HepG2 (cell line): ENCODE measurements around the gene ALOX15. TPM values are rescaled to one million over a fixed set of nuclear protein-coding genes. Genes with fewer than 3 reads are reported as not detected.

Source experiments
- ATAC-seq: fragments of 200-7000 bp; cut with Tn5 transposase; 3 replicates; pipeline ENCODE4 v1.9.1; 2020; ENCODE audit warnings: mild to moderate bottlenecking, moderate library complexity
- BruUV-seq: library from RNA; stranded (reverse); fragments of 400-500 nt; replicated peaks from 2 replicates; lab custom pipeline; 2021; lab: Mats Ljungman, UMichigan
- CTCF ChIA-PET: fragments of 300-600 bp; formaldehyde crosslinking; extraction: SDS; loops from one replicate; lab custom pipeline; 2021; ENCODE audit warnings: low total read pairs, inconsistent platforms, low intra/inter-chr PET ratio; lab: Yijun Ruan, JAX
- POLR2A ChIA-PET: fragments of 350-600 bp; sonication (Branson Sonifier 250); formaldehyde crosslinking; loops from one replicate; lab custom pipeline; 2020; ENCODE audit warnings: antibody characterized with exemption, inconsistent platforms; lab: Yijun Ruan, JAX
- DNase-seq: peaks from one replicate; pipeline ENCODE4 v3.0.0-alpha.2; 2015; ENCODE audit warnings: low spot score
- FAIRE-seq: peaks from 3 replicates; lab custom pipeline; 2011; peaks lifted over from hg19 to GRCh38; lab: Jason Lieb, UNC
- H2AFZ ChIP-seq: one replicate; pipeline ENCODE4 v1.6.1; 2011; ENCODE audit warnings: low read length, inconsistent platforms
- H3K27ac ChIP-seq: fragments of 300-600 bp; 3 replicates; pipeline ENCODE4 v1.8.0; 2011; ENCODE audit warnings: mixed run types, mild to moderate bottlenecking, mixed read lengths, low read length, inconsistent platforms; ENCODE audit not compliant: insufficient read depth; ENCODE audit errors: extremely low read length
- H3K27me3 ChIP-seq, 2 experiments: fragments of 200-600 bp in 1 of 2; 2 replicates in 1 of 2; 3 replicates in 1 of 2; pipeline versions ENCODE4 v1.6.0 to v1.8.0; 2011; ENCODE audit warnings: low read length in 2 of 2, mild to moderate bottlenecking in 2 of 2, moderate library complexity in 2 of 2, inconsistent platforms in 1 of 2; ENCODE audit not compliant: insufficient read depth in 2 of 2, control insufficient read depth in 1 of 2
- H3K36me3 ChIP-seq, 2 experiments: fragments of 200-600 bp in 1 of 2; replicated peaks in 1 of 2; 2 replicates in 1 of 2; 3 replicates in 1 of 2; pipeline versions ENCODE4 v1.5.1 to v1.8.0; 2011; ENCODE audit warnings: low read length in 2 of 2, inconsistent platforms in 1 of 2; ENCODE audit not compliant: insufficient read depth in 2 of 2, control insufficient read depth in 1 of 2
- H3K4me1 ChIP-seq: 2 replicates; pipeline ENCODE4 v1.5.1; 2012; ENCODE audit warnings: low read length, inconsistent platforms; ENCODE audit not compliant: insufficient read depth
- H3K4me2 ChIP-seq: 2 replicates; pipeline ENCODE4 v1.6.0; 2011; ENCODE audit warnings: low read depth, low read length, inconsistent platforms
- H3K4me3 ChIP-seq, 3 experiments: fragments of 200-600 bp in 1 of 3; sonication (generic), shearing (Covaris generic) in 1 of 3; replicated peaks in 1 of 3; 2 replicates each; pipeline ENCODE4 v1.5.1; 2011 to 2016; ENCODE audit warnings: low read length in 3 of 3, inconsistent platforms in 2 of 3, low read depth in 2 of 3, mild to moderate bottlenecking in 2 of 3, control low read depth in 1 of 3, mixed read lengths in 1 of 3; ENCODE audit not compliant: insufficient read depth in 1 of 3
- H3K79me2 ChIP-seq: one replicate; pipeline ENCODE4 v1.6.1; 2011; ENCODE audit warnings: low read length, inconsistent platforms; ENCODE audit not compliant: insufficient read depth
- H3K9ac ChIP-seq: 2 replicates; pipeline ENCODE4 v1.6.0; 2011; ENCODE audit warnings: mild to moderate bottlenecking, low read depth, low read length, inconsistent platforms; ENCODE audit not compliant: insufficient read depth
- H3K9me3 ChIP-seq: 2 replicates; pipeline ENCODE4 v1.5.1; 2012; ENCODE audit warnings: mild to moderate bottlenecking, low read length
- H4K20me1 ChIP-seq: 2 replicates; pipeline ENCODE4 v1.6.0; 2011; ENCODE audit warnings: inconsistent platforms, mild to moderate bottlenecking, low read length, moderate library complexity; ENCODE audit not compliant: insufficient read depth
- ATF3 ChIP-seq: sonication (generic); formaldehyde crosslinking; IDR thresholded peaks from 2 replicates; pipeline ENCODE4 v1.4.0; 2020; ENCODE audit warnings: missing genetic modification reagents
- ATM ChIP-seq: fragments of 450-650 bp; IDR thresholded peaks from 2 replicates; pipeline ENCODE4 v1.7.1; 2017; ENCODE audit warnings: mild to moderate bottlenecking, borderline replicate concordance
- SIX4 ChIP-seq: sonication (generic); formaldehyde crosslinking; IDR thresholded peaks from 2 replicates; pipeline ENCODE4 v1.4.0; 2020; ENCODE audit warnings: missing genetic modification reagents
- SNRNP70 ChIP-seq: fragments of 200-400 bp; formaldehyde crosslinking; IDR thresholded peaks from 2 replicates; pipeline ENCODE4 v1.6.1; 2017; ENCODE audit warnings: mild to moderate bottlenecking, low read depth, low read length, moderate library complexity
- ZBTB4 ChIP-seq: sonication (generic); formaldehyde crosslinking; IDR thresholded peaks from 2 replicates; pipeline ENCODE4 v1.4.0; 2020; ENCODE audit warnings: missing genetic modification reagents, mild to moderate bottlenecking, borderline replicate concordance
- ZNF232 ChIP-seq: sonication (generic); formaldehyde crosslinking; IDR thresholded peaks from 2 replicates; pipeline ENCODE4 v1.4.0; 2020; ENCODE audit warnings: missing genetic modification reagents, borderline replicate concordance
- ZNF335 ChIP-seq: sonication (generic); formaldehyde crosslinking; IDR thresholded peaks from 2 replicates; pipeline ENCODE4 v1.4.0; 2020; ENCODE audit warnings: missing genetic modification reagents
- ZNF589 ChIP-seq: sonication (generic); formaldehyde crosslinking; conservative IDR thresholded peaks from 2 replicates; pipeline ENCODE4 v1.8.0; 2022; ENCODE audit warnings: mild to moderate bottlenecking, moderate library complexity, missing genetic modification reagents
- ZNF616 ChIP-seq: sonication (generic); formaldehyde crosslinking; IDR thresholded peaks from 2 replicates; pipeline ENCODE4 v1.5.0; 2020; ENCODE audit warnings: low read depth, mild to moderate bottlenecking, missing genetic modification reagents
- ZNF747 ChIP-seq: sonication (generic); formaldehyde crosslinking; IDR thresholded peaks from 2 replicates; pipeline ENCODE4 v1.8.1; 2023; ENCODE audit warnings: missing genetic modification reagents, mild to moderate bottlenecking, borderline replicate concordance
- WGBS: methylation state at CpG from one replicate; pipeline ENCODE4 v1.1.6; 2017; ENCODE audit warnings: low lambda C conversion rate; 5-methylcytosine and 5-hydroxymethylcytosine counted together
- in situ Hi-C: cut with HindIII; loops from 2 replicates; pipeline ENCODE4 v1.10.0; 2017; ENCODE audit warnings: low pct_unique_long_range_greater_than_20kb; ENCODE audit not compliant: extremely low pct_ligation_motif_present
- intact Hi-C: fragments of 100-400 bp; cut with micrococcal nuclease; formaldehyde crosslinking; loops from one replicate; pipeline ENCODE4 v1.10.0; 2022; ENCODE audit not compliant: unreplicated experiment
- polyA plus RNA-seq, 8 experiments: library from polyadenylated mRNA; depleted of rRNA in 3 of 8; stranded (reverse) in 7 of 8; unstranded in 1 of 8; fragments of >200 nt; fragmentation: Illumina TruSeq in 4 of 8; extraction: Trizol in 4 of 8; gene quantifications; 2 replicates each; pipeline versions ENCODE4 v1.2.1 to v1.2.3, GENCODE V29; 2011 to 2016; ENCODE audit warnings: low read depth in 4 of 8, missing spikeins in 1 of 8, mixed read lengths in 1 of 8; ENCODE audit not compliant: insufficient read depth in 1 of 8
- total RNA-seq, 5 experiments: library from RNA; depleted of rRNA; stranded (reverse); fragments of >200 nt; fragmentation: Illumina TruSeq; extraction: Trizol; gene quantifications; 2 replicates each; pipeline ENCODE4 v1.2.3, GENCODE V29; 2016; ENCODE audit warnings: low read depth in 1 of 5
- TF ChIP-seq, protein P1 (sequence below): sonication (generic); formaldehyde crosslinking; IDR thresholded peaks from 2 replicates; pipeline ENCODE4 v1.5.1; 2020; ENCODE audit warnings: mild to moderate bottlenecking, missing genetic modification reagents, moderate library complexity
- TF ChIP-seq, protein P2 (sequence below): sonication (generic); formaldehyde crosslinking; IDR thresholded peaks from 2 replicates; pipeline ENCODE4 v1.5.0; 2020; ENCODE audit warnings: missing genetic modification reagents

The ALOX15 gene
- total and polyA plus RNA-seq, 2 of the 13 experiments (the other 11 are each of a cell fraction or from before 2014, with no cell fraction given): 0.04 TPM; not detected in 1

DNA sequence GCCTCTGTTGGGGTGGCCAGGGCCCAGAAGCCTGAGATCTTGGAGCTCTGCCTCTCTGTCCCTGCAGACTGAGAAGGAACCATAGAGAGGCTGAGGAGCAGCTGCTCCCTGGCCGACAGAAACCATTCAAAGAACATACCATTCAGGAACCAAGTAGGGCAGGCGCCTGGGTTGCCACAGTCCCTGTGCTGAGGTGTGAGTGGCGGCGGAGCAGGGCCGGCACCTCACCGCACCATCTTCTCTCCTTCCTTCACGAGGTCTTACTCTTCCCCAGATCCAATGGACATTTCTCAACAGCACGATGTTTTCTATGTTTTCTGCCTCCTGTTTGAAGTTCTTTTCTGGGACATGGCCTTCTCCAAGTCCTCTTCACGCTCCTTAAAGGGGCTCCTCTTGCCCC lies 22.8 kb upstream of the ALOX15 start:
- ChIA-PET CTCF (no interaction called here), POLR2A (interaction anchor here (0.9 kb wide), 1 partner anchor 40 kb away, joined by 3 read pairs; the partner anchor contains the start of gene PELP1)
- Histone ChIP-seq H3K4me2 (no peak overlapping the region), H4K20me1 (no peaks in the 10 kb centered on the region), H3K9ac (no peak overlapping the region), H3K79me2 (no peaks in the 10 kb centered on the region), H3K9me3 (no peaks in the 10 kb centered on the region), H3K27ac (no peak overlapping the region), H3K27me3 (peaks cover 0 to 16% of the 10 kb centered on the region in 2 experiments; a peak in 2 of 5 replicates), H3K4me3 (no peak overlapping the region), H3K4me1 (peaks cover 10% of the 10 kb centered on the region; the same call in 1 of the 2 replicates), H3K36me3 (no peaks in the 10 kb centered on the region), H2AFZ (no peak overlapping the region)
- DNase-seq (no peak), FAIRE-seq (no peak), ATAC-seq (no peak; the same call in 1 of the 3 replicates)
- 63% methylated on average over 7 of the region's 9 CpGs for WGBS
- intact Hi-C loops (no loop called here), in situ Hi-C loops (no loop called here)
- no peak for TF ChIP-seq SIX4 (CRISPR knock-in tag)
- no peak for TF ChIP-seq ZNF747 (CRISPR knock-in tag)
- TF ChIP-seq, protein P1, sequence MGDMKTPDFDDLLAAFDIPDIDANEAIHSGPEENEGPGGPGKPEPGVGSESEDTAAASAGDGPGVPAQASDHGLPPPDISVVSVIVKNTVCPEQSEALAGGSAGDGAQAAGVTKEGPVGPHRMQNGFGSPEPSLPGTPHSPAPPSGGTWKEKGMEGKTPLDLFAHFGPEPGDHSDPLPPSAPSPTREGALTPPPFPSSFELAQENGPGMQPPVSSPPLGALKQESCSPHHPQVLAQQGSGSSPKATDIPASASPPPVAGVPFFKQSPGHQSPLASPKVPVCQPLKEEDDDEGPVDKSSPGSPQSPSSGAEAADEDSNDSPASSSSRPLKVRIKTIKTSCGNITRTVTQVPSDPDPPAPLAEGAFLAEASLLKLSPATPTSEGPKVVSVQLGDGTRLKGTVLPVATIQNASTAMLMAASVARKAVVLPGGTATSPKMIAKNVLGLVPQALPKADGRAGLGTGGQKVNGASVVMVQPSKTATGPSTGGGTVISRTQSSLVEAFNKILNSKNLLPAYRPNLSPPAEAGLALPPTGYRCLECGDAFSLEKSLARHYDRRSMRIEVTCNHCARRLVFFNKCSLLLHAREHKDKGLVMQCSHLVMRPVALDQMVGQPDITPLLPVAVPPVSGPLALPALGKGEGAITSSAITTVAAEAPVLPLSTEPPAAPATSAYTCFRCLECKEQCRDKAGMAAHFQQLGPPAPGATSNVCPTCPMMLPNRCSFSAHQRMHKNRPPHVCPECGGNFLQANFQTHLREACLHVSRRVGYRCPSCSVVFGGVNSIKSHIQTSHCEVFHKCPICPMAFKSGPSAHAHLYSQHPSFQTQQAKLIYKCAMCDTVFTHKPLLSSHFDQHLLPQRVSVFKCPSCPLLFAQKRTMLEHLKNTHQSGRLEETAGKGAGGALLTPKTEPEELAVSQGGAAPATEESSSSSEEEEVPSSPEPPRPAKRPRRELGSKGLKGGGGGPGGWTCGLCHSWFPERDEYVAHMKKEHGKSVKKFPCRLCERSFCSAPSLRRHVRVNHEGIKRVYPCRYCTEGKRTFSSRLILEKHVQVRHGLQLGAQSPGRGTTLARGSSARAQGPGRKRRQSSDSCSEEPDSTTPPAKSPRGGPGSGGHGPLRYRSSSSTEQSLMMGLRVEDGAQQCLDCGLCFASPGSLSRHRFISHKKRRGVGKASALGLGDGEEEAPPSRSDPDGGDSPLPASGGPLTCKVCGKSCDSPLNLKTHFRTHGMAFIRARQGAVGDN (CRISPR knock-in tag): no peak
- no peak for TF ChIP-seq ZNF232
- TF ChIP-seq ZBTB4 (CRISPR knock-in tag): no peak
- no peak for TF ChIP-seq ZNF589 (CRISPR knock-in tag)
- TF ChIP-seq ATF3 (CRISPR knock-in tag): no peak
- TF ChIP-seq ATM: no peak
- TF ChIP-seq ZNF335: no peak
- no peak for TF ChIP-seq SNRNP70
- TF ChIP-seq ZNF616: no peak
- TF ChIP-seq, protein P2, sequence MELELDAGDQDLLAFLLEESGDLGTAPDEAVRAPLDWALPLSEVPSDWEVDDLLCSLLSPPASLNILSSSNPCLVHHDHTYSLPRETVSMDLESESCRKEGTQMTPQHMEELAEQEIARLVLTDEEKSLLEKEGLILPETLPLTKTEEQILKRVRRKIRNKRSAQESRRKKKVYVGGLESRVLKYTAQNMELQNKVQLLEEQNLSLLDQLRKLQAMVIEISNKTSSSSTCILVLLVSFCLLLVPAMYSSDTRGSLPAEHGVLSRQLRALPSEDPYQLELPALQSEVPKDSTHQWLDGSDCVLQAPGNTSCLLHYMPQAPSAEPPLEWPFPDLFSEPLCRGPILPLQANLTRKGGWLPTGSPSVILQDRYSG (CRISPR knock-in tag): no peak
- BruUV-seq: no TSS peak
